SK-N-SH (cell line): Measurements from ENCODE around the gene PA2G4. TPM values are rescaled to one million over a fixed set of nuclear protein-coding genes. Genes with fewer than 3 reads are reported as not detected.

Experiments
- CTCF ChIA-PET: fragments of 300-600, 350-600 bp; formaldehyde crosslinking; extraction: SDS; loops from one replicate; lab custom pipeline; 2021; lab: Yijun Ruan, JAX
- POLR2A ChIA-PET: fragments of 350-600 bp; sonication (Branson Sonifier 250); formaldehyde crosslinking; extraction: SDS; loops from one replicate; lab custom pipeline; 2020; ENCODE audit warnings: antibody characterized with exemption, inconsistent platforms; lab: Yijun Ruan, JAX
- DNase-seq: peaks from one replicate; pipeline ENCODE4 v3.0.0; 2012
- H2AFZ ChIP-seq: fragments of 200-600 bp; sonication (generic); 2 replicates; pipeline ENCODE4 v1.8.1; 2016; ENCODE audit warnings: antibody characterized with exemption, mild to moderate bottlenecking, low read depth
- H3F3A ChIP-seq: fragments of 200-600 bp; sonication (generic); replicated peaks from 2 replicates; pipeline ENCODE3; 2016; ENCODE audit warnings: antibody characterized with exemption, mild to moderate bottlenecking; ENCODE audit not compliant: insufficient read depth
- H3K27ac ChIP-seq, 2 experiments: fragments of 200-500 bp in 1 of 2; fragments of 200-600 bp in 1 of 2; sonication (Bioruptor generic) in 1 of 2; sonication (generic), shearing (Covaris generic) in 1 of 2; 2 replicates each; pipeline versions ENCODE4 v1.5.1 to v1.6.1; 2014 to 2016; ENCODE audit warnings: low read depth in 2 of 2, inconsistent platforms in 1 of 2, low read length in 1 of 2, mild to moderate bottlenecking in 1 of 2, mixed read lengths in 1 of 2
- H3K27me3 ChIP-seq: fragments of 200-600 bp; sonication (generic), shearing (Covaris generic); 2 replicates; pipeline ENCODE4 v1.6.1; 2016; ENCODE audit warnings: mixed run types; ENCODE audit not compliant: insufficient read depth
- H3K36me3 ChIP-seq, 2 experiments: fragments of 200-500 bp in 1 of 2; fragments of 200-600 bp in 1 of 2; sonication (Bioruptor generic) in 1 of 2; sonication (generic) in 1 of 2; replicated peaks in 1 of 2; 2 replicates each; pipeline versions ENCODE3 to v1.5.1; 2014 to 2016; ENCODE audit warnings: low read length in 1 of 2, mild to moderate bottlenecking in 1 of 2; ENCODE audit not compliant: insufficient read depth in 2 of 2, control insufficient read depth in 1 of 2
- H3K4me1 ChIP-seq, 2 experiments: fragments of 200-500 bp in 1 of 2; fragments of 200-600 bp in 1 of 2; sonication (Bioruptor generic) in 1 of 2; sonication (generic), shearing (Covaris generic) in 1 of 2; 2 replicates each; pipeline versions ENCODE4 v1.5.1 to v1.6.1; 2014 to 2016; ENCODE audit warnings: low read depth in 1 of 2, low read length in 1 of 2, mixed run types in 1 of 2; ENCODE audit not compliant: insufficient read depth in 2 of 2, control insufficient read depth in 1 of 2
- H3K4me2 ChIP-seq: fragments of 200-600 bp; sonication (generic), shearing (Covaris generic); 2 replicates; pipeline ENCODE4 v1.6.1; 2017; ENCODE audit warnings: mixed run types
- H3K4me3 ChIP-seq, 2 experiments: fragments of 200-500 bp in 1 of 2; fragments of 200-600 bp in 1 of 2; sonication (Bioruptor generic) in 1 of 2; sonication (generic), shearing (Covaris generic) in 1 of 2; 2 replicates each; pipeline versions ENCODE4 v1.5.1 to v1.8.1; 2014 to 2016; ENCODE audit warnings: low read depth in 2 of 2, inconsistent platforms in 1 of 2, low read length in 1 of 2, mild to moderate bottlenecking in 1 of 2, mixed read lengths in 1 of 2, moderate library complexity in 1 of 2
- H3K79me2 ChIP-seq: fragments of 200-600 bp; sonication (generic); 2 replicates; pipeline ENCODE4 v1.8.1; 2017; ENCODE audit warnings: mild to moderate bottlenecking; ENCODE audit not compliant: insufficient read depth
- H3K9ac ChIP-seq: fragments of 200-600 bp; sonication (generic); 2 replicates; pipeline ENCODE4 v1.6.1; 2017; ENCODE audit warnings: mixed run types
- H3K9me2 ChIP-seq: fragments of 200-600 bp; sonication (generic); 2 replicates; pipeline ENCODE4 v1.6.1; 2017; ENCODE audit warnings: mixed run types
- H3K9me3 ChIP-seq: fragments of 200-600 bp; sonication (generic); 2 replicates; pipeline ENCODE4 v1.6.1; 2017; ENCODE audit warnings: mixed run types, mild to moderate bottlenecking, moderate library complexity
- H4K20me1 ChIP-seq: fragments of 200-600 bp; sonication (generic); 2 replicates; pipeline ENCODE4 v1.6.1; 2017; ENCODE audit warnings: mild to moderate bottlenecking, mixed run types; ENCODE audit not compliant: insufficient read depth
- WGBS: methylation state at CpG from one replicate; pipeline ENCODE4 v1.1.6; 2017; ENCODE audit warnings: low lambda C conversion rate; 5-methylcytosine and 5-hydroxymethylcytosine counted together
- polyA plus RNA-seq, 3 experiments: library from polyadenylated mRNA; depleted of rRNA; stranded (reverse); fragments of >200 nt; gene quantifications; 2 replicates each; pipeline ENCODE4 v1.2.3, GENCODE V29; 2012
- TF ChIP-seq, protein P1 (sequence below): IDR thresholded peaks from 2 replicates; pipeline ENCODE4 v1.4.0; 2012; ENCODE audit warnings: low read depth
- TF ChIP-seq, protein P2 (sequence below): IDR thresholded peaks from 2 replicates; pipeline ENCODE4 v1.6.1; 2012; ENCODE audit warnings: mild to moderate bottlenecking, low read depth, low read length, moderate library complexity
- TF ChIP-seq, protein P3 (sequence below): IDR thresholded peaks from 2 replicates; pipeline ENCODE4; 2012

Gene PA2G4
- polyA plus RNA-seq, 1 of the 3 experiments (the other 2 are of a cell fraction): 207 TPM

DNA sequence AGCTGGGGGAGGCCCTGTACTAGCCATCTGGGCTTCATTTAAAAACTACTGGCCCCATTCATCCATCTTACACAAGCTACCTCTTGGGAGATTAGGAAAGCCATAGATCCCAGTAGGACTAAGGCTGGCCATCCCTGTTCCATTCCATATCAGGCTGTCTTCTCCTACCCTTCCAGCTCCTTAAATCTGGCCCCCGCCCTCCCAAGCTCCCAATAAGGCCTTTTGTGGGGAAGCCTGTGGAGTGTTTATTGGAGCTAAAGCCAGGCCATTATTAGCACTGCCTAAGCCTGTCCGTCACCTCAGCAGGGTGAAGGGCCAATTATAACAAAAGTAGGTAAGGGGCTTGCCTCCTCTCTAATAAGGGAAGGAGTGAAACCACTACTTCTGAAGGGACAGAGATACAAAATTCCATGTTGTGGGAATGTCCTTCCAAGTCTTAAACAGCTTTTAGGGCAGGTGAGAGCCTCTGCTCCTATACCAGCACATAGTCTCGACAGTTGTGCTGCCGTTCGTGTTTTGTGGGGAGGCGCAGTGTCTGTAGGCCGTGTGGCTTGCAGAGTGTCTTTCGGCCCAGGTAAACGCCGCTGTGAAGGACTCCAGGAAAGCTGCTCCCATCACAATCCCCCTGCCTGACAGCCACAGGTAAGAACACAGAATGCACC is 57.5 kb downstream of the PA2G4 start:
- 95% methylated on average over 10 of the region's 10 CpGs for WGBS
- Histone ChIP-seq H4K20me1 (peaks cover 42% of the 10 kb centered on the region), H3K27ac (peak overlapping the region in 1 of 2 experiments; percentile 82; a peak in 1 of 4 replicates), H3K9me3 (no peaks in the 10 kb centered on the region), H3F3A (peaks cover 69% of the 10 kb centered on the region), H3K4me3 (no peak overlapping the region), H3K27me3 (no peaks in the 10 kb centered on the region), H3K4me2 (peak overlapping the region; percentile 97), H3K4me1 (peaks cover 23 to 28% of the 10 kb centered on the region in 2 experiments; a peak in 3 of 4 replicates), H3K9me2 (no peaks in the 10 kb centered on the region), H3K36me3 (peaks cover 52 to 54% of the 10 kb centered on the region in 2 experiments), H3K79me2 (peaks cover 47% of the 10 kb centered on the region), H2AFZ (no peak overlapping the region), H3K9ac (no peak overlapping the region)
- no peak for DNase-seq
- CTCF ChIA-PET: interaction anchor here (0.8 to 7.8 kb wide), 11 partner anchors 10 to 97 kb away, joined by 3 to 60 read pairs (median 3); partner anchors contain the start of genes ANKRD52, ESYT1, MYL6B and RNF41
- TF ChIP-seq, protein P1, sequence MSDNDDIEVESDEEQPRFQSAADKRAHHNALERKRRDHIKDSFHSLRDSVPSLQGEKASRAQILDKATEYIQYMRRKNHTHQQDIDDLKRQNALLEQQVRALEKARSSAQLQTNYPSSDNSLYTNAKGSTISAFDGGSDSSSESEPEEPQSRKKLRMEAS: no peak
- POLR2A ChIA-PET: interaction anchor here (1.1 to 2.1 kb wide), 4 partner anchors 11 to 43 kb away, joined by 3 to 12 read pairs (median 6); partner anchors contain the start of genes ESYT1 and ZC3H10

DNA sequence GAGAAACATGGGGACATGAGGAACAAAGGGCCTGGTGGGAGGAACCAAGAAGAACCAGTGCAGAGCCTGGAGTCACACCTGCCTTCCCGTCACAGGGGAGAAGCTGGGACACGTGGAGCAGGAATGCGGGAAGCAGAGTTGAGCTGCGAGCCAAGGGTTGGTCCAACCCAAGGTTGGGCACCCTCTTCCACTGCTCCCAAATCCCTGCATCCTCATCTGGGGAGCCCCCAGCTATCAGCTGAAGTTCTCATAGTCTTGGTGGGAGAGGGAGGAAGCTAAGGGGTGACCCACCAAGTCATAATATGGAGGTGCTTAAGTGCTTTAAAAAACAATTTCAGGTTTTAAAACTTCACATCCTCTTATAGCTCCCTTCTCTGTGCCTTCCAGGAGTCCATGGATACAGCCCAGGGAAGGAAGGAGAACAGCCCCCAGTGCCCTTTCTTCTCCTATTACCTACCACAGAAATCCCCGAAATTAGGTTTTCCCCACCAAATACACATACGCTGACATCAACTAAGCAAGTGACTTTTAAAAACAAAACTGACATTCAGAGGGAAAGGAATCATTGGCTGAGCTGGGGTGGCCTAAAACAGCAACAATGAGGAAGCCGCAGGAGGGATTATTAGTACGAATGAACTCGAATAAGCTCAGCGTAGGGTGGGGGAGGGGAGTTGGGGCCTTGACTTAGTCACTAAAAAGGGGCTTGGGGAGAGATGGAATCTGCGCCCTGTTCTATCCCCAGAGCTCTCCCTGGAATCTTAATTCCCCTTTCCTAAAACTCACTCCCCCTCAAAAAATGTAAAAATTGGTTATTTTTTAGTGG is 58.3 kb downstream of the PA2G4 start:
- WGBS: 91% methylated on average over 11 of the region's 11 CpGs
- TF ChIP-seq, protein P2, sequence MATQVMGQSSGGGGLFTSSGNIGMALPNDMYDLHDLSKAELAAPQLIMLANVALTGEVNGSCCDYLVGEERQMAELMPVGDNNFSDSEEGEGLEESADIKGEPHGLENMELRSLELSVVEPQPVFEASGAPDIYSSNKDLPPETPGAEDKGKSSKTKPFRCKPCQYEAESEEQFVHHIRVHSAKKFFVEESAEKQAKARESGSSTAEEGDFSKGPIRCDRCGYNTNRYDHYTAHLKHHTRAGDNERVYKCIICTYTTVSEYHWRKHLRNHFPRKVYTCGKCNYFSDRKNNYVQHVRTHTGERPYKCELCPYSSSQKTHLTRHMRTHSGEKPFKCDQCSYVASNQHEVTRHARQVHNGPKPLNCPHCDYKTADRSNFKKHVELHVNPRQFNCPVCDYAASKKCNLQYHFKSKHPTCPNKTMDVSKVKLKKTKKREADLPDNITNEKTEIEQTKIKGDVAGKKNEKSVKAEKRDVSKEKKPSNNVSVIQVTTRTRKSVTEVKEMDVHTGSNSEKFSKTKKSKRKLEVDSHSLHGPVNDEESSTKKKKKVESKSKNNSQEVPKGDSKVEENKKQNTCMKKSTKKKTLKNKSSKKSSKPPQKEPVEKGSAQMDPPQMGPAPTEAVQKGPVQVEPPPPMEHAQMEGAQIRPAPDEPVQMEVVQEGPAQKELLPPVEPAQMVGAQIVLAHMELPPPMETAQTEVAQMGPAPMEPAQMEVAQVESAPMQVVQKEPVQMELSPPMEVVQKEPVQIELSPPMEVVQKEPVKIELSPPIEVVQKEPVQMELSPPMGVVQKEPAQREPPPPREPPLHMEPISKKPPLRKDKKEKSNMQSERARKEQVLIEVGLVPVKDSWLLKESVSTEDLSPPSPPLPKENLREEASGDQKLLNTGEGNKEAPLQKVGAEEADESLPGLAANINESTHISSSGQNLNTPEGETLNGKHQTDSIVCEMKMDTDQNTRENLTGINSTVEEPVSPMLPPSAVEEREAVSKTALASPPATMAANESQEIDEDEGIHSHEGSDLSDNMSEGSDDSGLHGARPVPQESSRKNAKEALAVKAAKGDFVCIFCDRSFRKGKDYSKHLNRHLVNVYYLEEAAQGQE: no peak
- TF ChIP-seq, protein P3, sequence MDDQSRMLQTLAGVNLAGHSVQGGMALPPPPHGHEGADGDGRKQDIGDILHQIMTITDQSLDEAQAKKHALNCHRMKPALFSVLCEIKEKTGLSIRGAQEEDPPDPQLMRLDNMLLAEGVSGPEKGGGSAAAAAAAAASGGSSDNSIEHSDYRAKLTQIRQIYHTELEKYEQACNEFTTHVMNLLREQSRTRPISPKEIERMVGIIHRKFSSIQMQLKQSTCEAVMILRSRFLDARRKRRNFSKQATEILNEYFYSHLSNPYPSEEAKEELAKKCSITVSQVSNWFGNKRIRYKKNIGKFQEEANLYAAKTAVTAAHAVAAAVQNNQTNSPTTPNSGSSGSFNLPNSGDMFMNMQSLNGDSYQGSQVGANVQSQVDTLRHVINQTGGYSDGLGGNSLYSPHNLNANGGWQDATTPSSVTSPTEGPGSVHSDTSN: 0 out of 2 replicates have a peak, but pooled peaks have one; percentile 2
- H4K20me1 ChIP-seq: peaks cover 42% of the 10 kb centered on the region

More for the DNA sequence above, 58.3 kb downstream of the PA2G4 start:
- Histone ChIP-seq H3K4me1 (peaks cover 18 to 22% of the 10 kb centered on the region in 2 experiments; a peak in 3 of 4 replicates), H2AFZ (no peak overlapping the region), H3F3A (peaks cover 67% of the 10 kb centered on the region), H3K36me3 (peaks cover 54 to 55% of the 10 kb centered on the region in 2 experiments), H3K4me3 (no peak overlapping the region), H3K27ac (peak overlapping the region in 1 of 2 experiments; percentile 14; a peak in 1 of 4 replicates), H3K79me2 (peaks cover 40% of the 10 kb centered on the region), H3K9me3 (no peaks in the 10 kb centered on the region), H3K9me2 (no peaks in the 10 kb centered on the region), H3K27me3 (no peaks in the 10 kb centered on the region), H3K4me2 (no peak overlapping the region), H3K9ac (no peak overlapping the region)
- CTCF ChIA-PET: interaction anchor here (0.6 to 7.8 kb wide), 8 partner anchors 11 to 44 kb away, joined by 3 to 60 read pairs (median 3); partner anchors contain the start of genes ESYT1, MYL6B, SMARCC2 and ZC3H10
- DNase-seq: no peak
- POLR2A ChIA-PET: interaction anchor here (1.1 to 2.1 kb wide), 4 partner anchors 13 to 45 kb away, joined by 3 to 12 read pairs (median 6); partner anchors contain the start of genes ESYT1, SMARCC2 and ZC3H10

Other genes with a start within 250 kb of the PA2G4 start
- 36.0 and 36.3 TPM in 2 replicates for gene PYM1, start 176.7 kb upstream of the PA2G4 start, polyA plus RNA-seq (2012; rRNA removed)
- 74.6 and 75.9 TPM in 2 replicates for gene DGKA, start 173.4 kb upstream of the PA2G4 start, polyA plus RNA-seq (2012; rRNA removed)
- 1.8 and 2.7 TPM in 2 replicates for gene PMEL, start 138.5 kb upstream of the PA2G4 start, polyA plus RNA-seq (2012; rRNA removed)
- gene CDK2, start 137.7 kb upstream of the PA2G4 start, polyA plus RNA-seq (2012; rRNA removed): 34.7 and 43.3 TPM in 2 replicates
- gene RAB5B, start 130.5 kb upstream of the PA2G4 start, polyA plus RNA-seq (2012; rRNA removed): 54.0 and 79.4 TPM in 2 replicates
- 23.2 and 25.7 TPM in 2 replicates for gene SUOX, start 107.3 kb upstream of the PA2G4 start, polyA plus RNA-seq (2012; rRNA removed)
- gene IKZF4, start 83.5 kb upstream of the PA2G4 start, polyA plus RNA-seq (2012; rRNA removed): 2.0 and 3.9 TPM in 2 replicates
- 1,500 and 1,782 TPM in 2 replicates for gene RPS26, start 62.6 kb upstream of the PA2G4 start, polyA plus RNA-seq (2012; rRNA removed)
- 1.4 and 1.5 TPM in 2 replicates for gene ERBB3, start 24.4 kb upstream of the PA2G4 start, polyA plus RNA-seq (2012; rRNA removed)
- gene RPL41, start 12.1 kb downstream of the PA2G4 start, polyA plus RNA-seq (2012; rRNA removed): 11,334 and 12,464 TPM in 2 replicates
- gene ZC3H10, start 13.7 kb downstream of the PA2G4 start, polyA plus RNA-seq (2012; rRNA removed): 1.9 and 2.0 TPM in 2 replicates
- 132 and 143 TPM in 2 replicates for gene ESYT1, start 23.7 kb downstream of the PA2G4 start, polyA plus RNA-seq (2012; rRNA removed)
- gene MYL6B, start 48.0 kb downstream of the PA2G4 start, polyA plus RNA-seq (2012; rRNA removed): 203 and 234 TPM in 2 replicates
- gene MYL6, start 53.8 kb downstream of the PA2G4 start, polyA plus RNA-seq (2012; rRNA removed): 4,697 and 4,711 TPM in 2 replicates
- 64.3 and 73.0 TPM in 2 replicates for gene SMARCC2, start 84.9 kb downstream of the PA2G4 start, polyA plus RNA-seq (2012; rRNA removed)
- gene RNF41, start 117.4 kb downstream of the PA2G4 start, polyA plus RNA-seq (2012; rRNA removed): 127 and 147 TPM in 2 replicates
- 49.3 and 52.3 TPM in 2 replicates for gene NABP2, start 119.8 kb downstream of the PA2G4 start, polyA plus RNA-seq (2012; rRNA removed)
- 0.12 TPM in 1 of 2 replicates, not detected in the other for gene SLC39A5, start 125.5 kb downstream of the PA2G4 start, polyA plus RNA-seq (2012; rRNA removed)
- gene ANKRD52, start 153.8 kb downstream of the PA2G4 start, polyA plus RNA-seq (2012; rRNA removed): 22.5 and 23.4 TPM in 2 replicates
- gene COQ10A, start 162.4 kb downstream of the PA2G4 start, polyA plus RNA-seq (2012; rRNA removed): 42.2 and 56.2 TPM in 2 replicates
- gene CS, start 195.8 kb downstream of the PA2G4 start, polyA plus RNA-seq (2012; rRNA removed): 121 and 149 TPM in 2 replicates
- gene CNPY2, start 211.4 kb downstream of the PA2G4 start, polyA plus RNA-seq (2012; rRNA removed): 191 and 196 TPM in 2 replicates
- gene PAN2, start 229.4 kb downstream of the PA2G4 start, polyA plus RNA-seq (2012; rRNA removed): 37.1 and 66.9 TPM in 2 replicates
- gene IL23A, start 234.3 kb downstream of the PA2G4 start, polyA plus RNA-seq (2012; rRNA removed): 0.29 and 0.46 TPM in 2 replicates